Measurements from ENCODE around the gene HLA-C.

GRCh38 chr6:31252625-31253024 is 19.3 kb downstream of the HLA-C start:
- TF ChIP-seq, protein P1, sequence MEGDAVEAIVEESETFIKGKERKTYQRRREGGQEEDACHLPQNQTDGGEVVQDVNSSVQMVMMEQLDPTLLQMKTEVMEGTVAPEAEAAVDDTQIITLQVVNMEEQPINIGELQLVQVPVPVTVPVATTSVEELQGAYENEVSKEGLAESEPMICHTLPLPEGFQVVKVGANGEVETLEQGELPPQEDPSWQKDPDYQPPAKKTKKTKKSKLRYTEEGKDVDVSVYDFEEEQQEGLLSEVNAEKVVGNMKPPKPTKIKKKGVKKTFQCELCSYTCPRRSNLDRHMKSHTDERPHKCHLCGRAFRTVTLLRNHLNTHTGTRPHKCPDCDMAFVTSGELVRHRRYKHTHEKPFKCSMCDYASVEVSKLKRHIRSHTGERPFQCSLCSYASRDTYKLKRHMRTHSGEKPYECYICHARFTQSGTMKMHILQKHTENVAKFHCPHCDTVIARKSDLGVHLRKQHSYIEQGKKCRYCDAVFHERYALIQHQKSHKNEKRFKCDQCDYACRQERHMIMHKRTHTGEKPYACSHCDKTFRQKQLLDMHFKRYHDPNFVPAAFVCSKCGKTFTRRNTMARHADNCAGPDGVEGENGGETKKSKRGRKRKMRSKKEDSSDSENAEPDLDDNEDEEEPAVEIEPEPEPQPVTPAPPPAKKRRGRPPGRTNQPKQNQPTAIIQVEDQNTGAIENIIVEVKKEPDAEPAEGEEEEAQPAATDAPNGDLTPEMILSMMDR (IDR thresholded peaks at IDR 0.05; ENCODE audit: poor library complexity), result no peak
- TF ChIP-seq EZH2phosphoT487 (IDR thresholded peaks at IDR 0.05; ENCODE audit: low read depth, severe bottlenecking, unreplicated experiment), result no peak
- no peak for TF ChIP-seq EZH2 (IDR thresholded peaks at IDR 0.05; ENCODE audit: borderline replicate concordance)

All from hepatocyte (in vitro differentiated cells).